Heart left ventricle (tissue), 13 donors: ENCODE results near the gene SLC39A3.

Experiments
- CTCF ChIP-seq, 12 donors: fragments of 200-600 bp; sonication (generic) in 4 of 12; IDR thresholded peaks; one replicate each; pipeline versions ENCODE4 v1.5.0 to v1.8.0; 2018 to 2022; ENCODE audit warnings: antibody characterized with exemption in 12 of 12, mild to moderate bottlenecking in 5 of 12
- POLR2A ChIP-seq, 2 donors: fragments of 450-650 bp; IDR thresholded peaks; one replicate each; pipeline ENCODE4 v1.6.1; 2017; ENCODE audit warnings: antibody characterized with exemption in 2 of 2, mild to moderate bottlenecking in 2 of 2, moderate library complexity in 2 of 2
- donor health status: ischemic (EF 13 %, LVEDD 7.1; RV severe dilation, severe dysfunction).
- donor health status: DM: no; HTN: yes; CAD: no.
- donor health status: DM: no; HTN: no; CAD: no.
- donor health status: ischemic (EF 25% LVEDD 6.9; RV normal size, moderate dysfunction).
- donor health status: ischemic (EF 25% LVEDD 5.7; RV mildly dilated, moderate dysfunction).
- donor health status: ischemic (EF 35%, LVEDD 5.7; RV mildly dilated, moderate dysfunction).
- donor health status: nonischemic (EF 11% LVEDD 7.7; RV severe dilation, severe dysfunction).
- donor health status: DM: yes; HTN: yes; CAD: no.
- donor health status: PGD.
- donor health status: ischemic (EF 29% LVEDD 5.4; RV normal size, mild dysfunction).
- donor health status: nonischemic (EF 23%, LVEDD 6.1; RV moderate dilation, normal function).

GRCh38 chr19:2716275-2716650 is 23.6 kb downstream of the SLC39A3 start:
- TF ChIP-seq CTCF (IDR thresholded peaks at IDR 0.05) (no peak), POLR2A (IDR thresholded peaks at IDR 0.05) (no peak)
